ENCODE measurements around the gene ISL2. TPM values are rescaled to one million over a fixed set of nuclear protein-coding genes. Genes with fewer than 3 reads are reported as not detected.

ISL2 gene
- polyA plus RNA-seq, 1 donor (not counting 4 experiments of a cell fraction or from before 2014, with no cell fraction given), result not detected

DNA sequence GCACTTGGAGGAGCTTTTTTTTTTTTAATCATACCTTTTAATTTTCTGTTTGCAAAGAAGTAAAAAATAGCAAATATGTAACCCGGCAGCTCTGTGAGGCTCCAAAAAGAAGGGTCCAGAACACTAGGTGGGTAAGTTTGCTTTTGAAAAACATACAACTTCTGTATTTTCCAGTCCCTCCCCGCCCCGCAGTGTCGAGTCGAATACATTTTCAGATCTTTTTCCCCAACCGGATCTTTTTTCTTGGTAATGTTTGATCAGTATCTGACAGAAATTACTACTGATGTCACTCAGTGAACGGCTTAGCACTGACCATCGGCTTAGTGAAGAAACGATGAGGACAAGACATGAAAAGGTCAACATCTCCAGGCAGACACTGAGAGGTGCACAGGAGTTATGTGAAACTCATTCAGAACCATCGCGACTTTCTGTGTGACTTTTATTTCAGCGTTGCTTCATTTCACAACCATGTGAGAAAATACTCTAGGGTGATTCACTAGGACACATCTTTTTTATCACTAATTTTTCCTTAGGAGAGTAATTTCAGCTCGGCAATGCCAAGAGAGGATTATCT lies 11.0 kb downstream of the ISL2 start:
- no peak overlapping the region for H3K9ac ChIP-seq (ENCODE audit: control insufficient read depth, extremely low read depth, insufficient read depth, low read length)
- H3K36me3 ChIP-seq (ENCODE audit: control insufficient read depth in 2 of 2, extremely low read depth in 1 of 2, insufficient read depth in 2 of 2, low read length in 2 of 2), result no peaks in the 10 kb centered on the region
- H2AFZ ChIP-seq (ENCODE audit: control insufficient read depth, low read length), result no peak overlapping the region
- H3K4me2 ChIP-seq (ENCODE audit: control insufficient read depth, extremely low read depth, insufficient read depth, low read depth, low read length), result no peak overlapping the region
- H3K4me1 ChIP-seq (ENCODE audit: control insufficient read depth, extremely low read depth, insufficient read depth, low read length), result peaks cover 3% of the 10 kb centered on the region
- no peak for DNase-seq (ENCODE audit: low read depth, low spot score)
- H3K79me2 ChIP-seq (ENCODE audit: control insufficient read depth, insufficient read depth, low read length), result no peaks in the 10 kb centered on the region
- H3K27ac ChIP-seq (ENCODE audit: control insufficient read depth, insufficient read depth, low read length), result no peak overlapping the region
- no peaks in the 10 kb centered on the region for H4K20me1 ChIP-seq (ENCODE audit: control insufficient read depth, extremely low read depth, insufficient read depth, low read length)
- no peaks in the 10 kb centered on the region for H3K9me3 ChIP-seq (ENCODE audit: control insufficient read depth, low read depth, low read length)
- no peak overlapping the region for H3K4me3 ChIP-seq (ENCODE audit: control insufficient read depth in 2 of 3, extremely low read depth in 1 of 3, insufficient read depth in 2 of 3, low read depth in 1 of 3, low read length in 3 of 3)
- H3K9me1 ChIP-seq (ENCODE audit: control insufficient read depth, extremely low read depth, insufficient read depth, low read length), result no peaks in the 10 kb centered on the region
- H3K27me3 ChIP-seq (ENCODE audit: control insufficient read depth, extremely low read depth, insufficient read depth, low read length), result peaks cover 48% of the 10 kb centered on the region
- FAIRE-seq, result peak; percentile 66
- dilution Hi-C loops (cut with MboI; ENCODE audit: extremely low pct_ligation_motif_present, low sequenced_read_pairs), result no loop called here
- TF ChIP-seq EZH2 (IDR thresholded peaks at IDR 0.05; ENCODE audit: low read length), result no peak
- TF ChIP-seq, protein P1, sequence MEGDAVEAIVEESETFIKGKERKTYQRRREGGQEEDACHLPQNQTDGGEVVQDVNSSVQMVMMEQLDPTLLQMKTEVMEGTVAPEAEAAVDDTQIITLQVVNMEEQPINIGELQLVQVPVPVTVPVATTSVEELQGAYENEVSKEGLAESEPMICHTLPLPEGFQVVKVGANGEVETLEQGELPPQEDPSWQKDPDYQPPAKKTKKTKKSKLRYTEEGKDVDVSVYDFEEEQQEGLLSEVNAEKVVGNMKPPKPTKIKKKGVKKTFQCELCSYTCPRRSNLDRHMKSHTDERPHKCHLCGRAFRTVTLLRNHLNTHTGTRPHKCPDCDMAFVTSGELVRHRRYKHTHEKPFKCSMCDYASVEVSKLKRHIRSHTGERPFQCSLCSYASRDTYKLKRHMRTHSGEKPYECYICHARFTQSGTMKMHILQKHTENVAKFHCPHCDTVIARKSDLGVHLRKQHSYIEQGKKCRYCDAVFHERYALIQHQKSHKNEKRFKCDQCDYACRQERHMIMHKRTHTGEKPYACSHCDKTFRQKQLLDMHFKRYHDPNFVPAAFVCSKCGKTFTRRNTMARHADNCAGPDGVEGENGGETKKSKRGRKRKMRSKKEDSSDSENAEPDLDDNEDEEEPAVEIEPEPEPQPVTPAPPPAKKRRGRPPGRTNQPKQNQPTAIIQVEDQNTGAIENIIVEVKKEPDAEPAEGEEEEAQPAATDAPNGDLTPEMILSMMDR (optimal IDR thresholded peaks at IDR 0.05 in 1 of 3, IDR thresholded peaks at IDR 0.05 in 1 of 3, conservative IDR thresholded peaks at IDR 0.05 in 1 of 3; ENCODE audit: extremely low read depth in 1 of 3, insufficient read depth in 2 of 3, low read length in 3 of 3), result no peak

DNA sequence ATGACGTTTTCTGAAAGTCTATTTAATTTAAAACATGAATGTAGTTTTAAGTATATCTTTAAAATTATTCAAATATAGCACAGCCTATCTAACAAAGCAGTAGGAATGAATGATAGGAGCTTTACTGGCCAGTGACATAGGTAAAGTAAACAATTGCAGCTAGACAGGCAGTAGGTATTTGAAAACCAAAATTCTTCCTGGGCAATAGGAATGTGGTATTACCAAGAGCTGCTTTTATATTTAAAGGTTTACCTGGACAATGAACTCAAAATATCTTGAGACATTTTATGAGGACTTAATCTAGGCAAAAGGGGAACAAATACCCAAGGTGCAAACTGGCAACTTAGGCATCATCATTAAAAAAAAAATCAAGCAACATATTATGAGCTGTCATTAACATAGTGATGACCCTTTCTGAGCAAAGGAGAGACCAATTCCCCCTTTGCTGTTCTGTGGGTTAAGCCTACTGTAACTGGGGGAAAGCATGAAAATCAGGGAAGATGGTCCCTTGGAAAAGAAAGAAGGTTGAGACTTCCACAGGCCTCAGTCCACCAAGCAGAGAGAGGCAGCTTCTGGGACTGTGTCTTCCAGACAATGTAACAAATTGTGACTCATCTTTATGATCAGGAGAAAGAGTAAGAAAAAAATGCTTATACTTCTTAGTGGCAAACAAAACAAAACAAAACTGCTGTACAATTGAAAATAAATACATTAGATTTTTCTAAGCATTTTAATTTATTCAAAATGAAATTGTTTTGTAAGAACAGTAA lies 12.9 kb downstream of the ISL2 start:
- dilution Hi-C loops (cut with MboI; ENCODE audit: extremely low pct_ligation_motif_present, low sequenced_read_pairs), result no loop called here
- H3K9ac ChIP-seq (ENCODE audit: control insufficient read depth, extremely low read depth, insufficient read depth, low read length), result no peak overlapping the region
- H3K9me3 ChIP-seq (ENCODE audit: control insufficient read depth, low read depth, low read length), result no peaks in the 10 kb centered on the region
- DNase-seq (ENCODE audit: low read depth, low spot score) (no peak), FAIRE-seq (no peak)
- H3K4me1 ChIP-seq (ENCODE audit: control insufficient read depth, extremely low read depth, insufficient read depth, low read length), result peaks cover 3% of the 10 kb centered on the region
- no peaks in the 10 kb centered on the region for H3K79me2 ChIP-seq (ENCODE audit: control insufficient read depth, insufficient read depth, low read length)
- no peak overlapping the region for H3K4me2 ChIP-seq (ENCODE audit: control insufficient read depth, extremely low read depth, insufficient read depth, low read depth, low read length)
- H3K27ac ChIP-seq (ENCODE audit: control insufficient read depth, insufficient read depth, low read length), result no peak overlapping the region
- peaks cover 29% of the 10 kb centered on the region for H3K27me3 ChIP-seq (ENCODE audit: control insufficient read depth, extremely low read depth, insufficient read depth, low read length)
- H3K9me1 ChIP-seq (ENCODE audit: control insufficient read depth, extremely low read depth, insufficient read depth, low read length), result no peaks in the 10 kb centered on the region
- H4K20me1 ChIP-seq (ENCODE audit: control insufficient read depth, extremely low read depth, insufficient read depth, low read length), result no peaks in the 10 kb centered on the region
- H3K4me3 ChIP-seq (ENCODE audit: control insufficient read depth in 2 of 3, extremely low read depth in 1 of 3, insufficient read depth in 2 of 3, low read depth in 1 of 3, low read length in 3 of 3), result no peak overlapping the region
- no peak for TF ChIP-seq EZH2 (IDR thresholded peaks at IDR 0.05; ENCODE audit: low read length)
- TF ChIP-seq, protein P1 (optimal IDR thresholded peaks at IDR 0.05 in 1 of 3, IDR thresholded peaks at IDR 0.05 in 1 of 3, conservative IDR thresholded peaks at IDR 0.05 in 1 of 3; ENCODE audit: extremely low read depth in 1 of 3, insufficient read depth in 2 of 3, low read length in 3 of 3), result no peak
- H3K36me3 ChIP-seq (ENCODE audit: control insufficient read depth in 2 of 2, extremely low read depth in 1 of 2, insufficient read depth in 2 of 2, low read length in 2 of 2), result no peaks in the 10 kb centered on the region
- H2AFZ ChIP-seq (ENCODE audit: control insufficient read depth, low read length), result no peak overlapping the region

All from keratinocyte (primary cell).